ENCODE measurements around the gene KDM5B.
A peak's percentile ranks its signal among the peaks of the same experiment; 100 is the strongest.

Gene KDM5B

GRCh38 chr1:202711949-202712635 lies 96.1 kb downstream of the KDM5B start:
- DNase-seq = no peak

GRCh38 chr1:202710070-202711045 lies 97.9 kb downstream of the KDM5B start, which contains the start of gene SYT2:
TSS of gene SYT2 (minus strand) at chr1:202710454. CDS start at chr1:202605772, 104,682 bp downstream.
- no peak for DNase-seq

- no peak for DNase-seq
These were observed 98.8 kb downstream of the KDM5B start for GRCh38 chr1:202709276-202710041.

- no peak for DNase-seq
These were observed 99.6 kb downstream of the KDM5B start for GRCh38 chr1:202708456-202709275.

GRCh38 chr1:202706851-202707250 lies 101.4 kb downstream of the KDM5B start:
- no peak for DNase-seq

- no peak for DNase-seq
These were observed 103.6 kb downstream of the KDM5B start for GRCh38 chr1:202704601-202705000.

- no peak for DNase-seq
These were observed 105.0 kb downstream of the KDM5B start for GRCh38 chr1:202703191-202703590.

- DNase-seq = no peak
These were observed 106.1 kb downstream of the KDM5B start for GRCh38 chr1:202702088-202702487.

GRCh38 chr1:202701200-202701599 lies 107.0 kb downstream of the KDM5B start:
- DNase-seq = no peak

GRCh38 chr1:202700061-202700460 lies 108.2 kb downstream of the KDM5B start:
- no peak for DNase-seq

GRCh38 chr1:202698276-202698675 lies 109.9 kb downstream of the KDM5B start:
- DNase-seq = no peak

- DNase-seq = no peak
These were observed 111.2 kb downstream of the KDM5B start for GRCh38 chr1:202697038-202697437.

- no peak for DNase-seq
These were observed 113.9 kb downstream of the KDM5B start for GRCh38 chr1:202694314-202694713.

- peak in 3 of 4 experiments; percentile 32 to 56 (median 36) for DNase-seq
These were observed 115.2 kb downstream of the KDM5B start for GRCh38 chr1:202692959-202693555.

- no peak for DNase-seq
These were observed 116.4 kb downstream of the KDM5B start for GRCh38 chr1:202691816-202692215.

- no peak for DNase-seq
These were observed 118.5 kb downstream of the KDM5B start for GRCh38 chr1:202689493-202690342.

GRCh38 chr1:202689082-202689481 lies 119.1 kb downstream of the KDM5B start:
- DNase-seq = no peak

- no peak for DNase-seq
These were observed 119.8 kb downstream of the KDM5B start for GRCh38 chr1:202688401-202688800.

- no peak for DNase-seq
These were observed 120.4 kb downstream of the KDM5B start for GRCh38 chr1:202687798-202688197.

- no peak for DNase-seq
These were observed 120.9 kb downstream of the KDM5B start for GRCh38 chr1:202687370-202687769.

GRCh38 chr1:202685641-202686040 lies 122.6 kb downstream of the KDM5B start:
- DNase-seq = no peak
